Skin of body (tissue), 3 donors: Measurements from ENCODE around the gene KRTAP19-1. TPM values are rescaled to one million over a fixed set of nuclear protein-coding genes. Genes with fewer than 3 reads are reported as not detected.

ENCODE experiments used
- DNase-seq: peaks from one replicate; lab custom pipeline; 2025; lab: John Stamatoyannopoulos, UW
- small RNA-seq: library from RNA; depleted of rRNA; stranded (forward); fragments of <200 nt; gene quantifications from one replicate; pipeline ENCODE3, GENCODE V24; 2014; ENCODE audit warnings: low replicate concordance
- total RNA-seq: library from RNA; depleted of rRNA; stranded (reverse); fragments of >200 nt; gene quantifications from one replicate; pipeline ENCODE4 v1.2.3, GENCODE V29; 2014

KRTAP19-1 gene
- total RNA-seq, 1 donor from 2014 or later = 11.4 TPM

- DNase-seq = no peak
Measured at GRCh38 chr21:30430170-30430655, 50.0 kb downstream of the KRTAP19-1 start, which contains the start of gene KRTAP13-4. KRTAP13-4 (plus strand) TSS chr21:30430220; CDS start chr21:30430276, 56 bp downstream.

Small RNA genes within 50 kb of the gene (small RNA-seq; reads per million reads assigned to genes)
- gene AP000567.1 (not detected), gene KRTAP19-10P (not detected), gene KRTAP19-9P (not detected)

Other genes starting within 250 kb of the KRTAP19-1 start
- gene KRTAP24-1, start 197.4 kb downstream of the KRTAP19-1 start, total RNA-seq = 10.3 TPM
- gene KRTAP25-1, start 190.9 kb downstream of the KRTAP19-1 start, total RNA-seq = not detected
- 3.6 TPM for gene KRTAP26-1, start 160.1 kb downstream of the KRTAP19-1 start, total RNA-seq
- gene KRTAP27-1, start 142.7 kb downstream of the KRTAP19-1 start, total RNA-seq = not detected
- gene KRTAP23-1, start 131.8 kb downstream of the KRTAP19-1 start, total RNA-seq = not detected
- 2.9 TPM for gene KRTAP13-2, start 108.1 kb downstream of the KRTAP19-1 start, total RNA-seq
- gene KRTAP13-1, start 84.3 kb downstream of the KRTAP19-1 start, total RNA-seq = 0.99 TPM
- not detected for gene KRTAP13-3, start 54.4 kb downstream of the KRTAP19-1 start, total RNA-seq
- gene KRTAP13-4, start 50.1 kb downstream of the KRTAP19-1 start, total RNA-seq = not detected
- gene KRTAP15-1, start 40.1 kb downstream of the KRTAP19-1 start, total RNA-seq = not detected
- not detected for gene KRTAP19-2, start 7.1 kb upstream of the KRTAP19-1 start, total RNA-seq
- 9.7 TPM for gene KRTAP19-3, start 11.6 kb upstream of the KRTAP19-1 start, total RNA-seq
- gene KRTAP19-4, start 16.8 kb upstream of the KRTAP19-1 start, total RNA-seq = not detected
- 25.9 TPM for gene KRTAP19-5, start 21.8 kb upstream of the KRTAP19-1 start, total RNA-seq
- gene KRTAP19-6, start 61.5 kb upstream of the KRTAP19-1 start, total RNA-seq = not detected
- gene KRTAP19-7, start 80.9 kb upstream of the KRTAP19-1 start, total RNA-seq = not detected
- not detected for gene KRTAP22-2, start 110.0 kb upstream of the KRTAP19-1 start, total RNA-seq
- not detected for gene KRTAP6-3, start 112.1 kb upstream of the KRTAP19-1 start, total RNA-seq
- gene KRTAP6-2, start 118.5 kb upstream of the KRTAP19-1 start, total RNA-seq = not detected
- not detected for gene KRTAP22-1, start 120.7 kb upstream of the KRTAP19-1 start, total RNA-seq
- not detected for gene KRTAP6-1, start 133.6 kb upstream of the KRTAP19-1 start, total RNA-seq
- gene KRTAP20-1, start 136.1 kb upstream of the KRTAP19-1 start, total RNA-seq = not detected
- gene KRTAP20-4, start 140.3 kb upstream of the KRTAP19-1 start, total RNA-seq = not detected
- gene KRTAP20-2, start 154.8 kb upstream of the KRTAP19-1 start, total RNA-seq = 1.2 TPM
- gene KRTAP20-3, start 162.5 kb upstream of the KRTAP19-1 start, total RNA-seq = not detected
- gene KRTAP21-3, start 238.4 kb upstream of the KRTAP19-1 start, total RNA-seq = not detected